HG03354 (cell line): ENCODE measurements around the gene MYB.
A peak's percentile ranks its signal among the peaks of the same experiment; 100 is the strongest.

Source experiments
- ATAC-seq: cut with Tn5 transposase; IDR thresholded peaks from one replicate; pipeline ENCODE4 v1.9.1; 2021; ENCODE audit warnings: mild to moderate bottlenecking; ENCODE audit not compliant: unreplicated experiment, poor library complexity, severe bottlenecking

The MYB gene

DNA sequence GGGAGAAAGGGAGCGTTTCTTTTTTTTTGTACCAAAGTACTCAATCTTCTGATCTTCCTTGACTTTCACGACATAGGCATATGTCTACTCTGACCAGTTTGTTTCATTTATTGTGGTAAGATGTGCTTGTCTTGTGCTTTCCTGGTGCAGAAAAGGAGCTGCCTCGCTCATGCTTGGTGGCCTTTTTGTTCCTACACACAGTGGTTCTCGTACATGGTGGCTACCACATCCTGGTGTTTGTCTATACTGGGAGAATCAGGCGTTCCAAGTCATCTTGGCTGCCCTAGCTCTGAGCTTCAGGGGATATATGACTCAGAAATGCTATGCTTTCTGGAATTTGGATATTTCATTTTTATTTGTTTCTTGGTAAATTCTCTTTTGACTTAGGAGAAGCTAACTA, 31.8 kb downstream of the MYB start:
- no peak for ATAC-seq

DNA sequence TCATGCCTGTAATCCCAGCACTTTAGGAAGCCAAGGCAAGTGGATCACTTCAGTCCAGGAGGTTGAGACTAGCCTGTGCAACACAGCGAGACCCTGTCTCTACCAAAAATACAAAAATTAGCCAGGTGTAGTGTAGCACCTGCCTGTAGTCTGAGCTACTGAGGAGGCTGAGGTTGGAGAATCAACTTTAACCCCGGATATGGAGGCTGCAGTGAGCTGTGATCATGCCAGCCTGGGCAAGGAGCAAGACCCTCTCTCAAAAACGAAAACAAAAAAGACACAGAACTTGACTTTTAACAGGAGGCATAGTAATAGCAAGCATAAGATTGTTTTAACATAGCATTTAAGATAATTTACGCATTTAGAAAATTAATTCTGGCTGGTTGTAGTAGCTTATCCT, 32.5 kb downstream of the MYB start:
- ATAC-seq, result no peak

DNA sequence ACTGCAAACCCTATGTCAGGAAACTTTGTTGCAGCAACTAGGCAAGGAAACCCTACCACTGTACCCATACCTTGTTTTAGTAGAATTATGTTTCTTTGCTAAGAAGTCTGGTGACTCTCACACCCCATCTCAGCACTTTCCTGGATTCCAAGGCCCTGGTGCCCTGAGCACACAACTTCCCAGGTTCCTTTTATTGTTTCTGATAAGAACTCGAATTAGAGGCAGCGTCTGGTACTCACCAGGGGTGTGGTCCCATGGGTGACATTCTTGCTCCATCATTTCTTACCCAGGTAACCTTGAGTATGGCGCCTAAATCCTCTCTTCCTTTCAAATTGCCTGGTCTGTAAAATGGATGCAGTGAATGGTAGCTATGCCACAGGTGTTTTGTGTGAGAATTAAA, 34.1 kb downstream of the MYB start:
- no peak for ATAC-seq

DNA sequence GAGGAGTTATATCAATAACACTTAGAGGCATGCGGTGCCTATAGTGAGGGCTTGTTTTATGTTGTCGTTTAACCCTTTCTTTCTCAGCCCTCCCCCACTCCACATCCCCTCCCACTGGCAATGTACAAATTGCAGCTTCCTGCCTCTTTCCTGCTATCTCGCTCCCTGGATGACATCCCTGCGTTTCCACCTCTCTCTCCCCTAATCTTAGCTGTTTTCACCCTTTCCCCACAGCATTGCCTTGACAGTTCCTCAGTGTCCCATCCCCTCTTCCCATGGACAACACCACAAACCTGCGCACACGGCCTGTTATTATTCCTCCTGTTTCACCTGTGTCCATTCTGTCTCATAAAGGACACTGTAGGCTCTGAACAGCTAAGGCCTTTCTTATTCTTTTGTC, 34.5 kb downstream of the MYB start:
- ATAC-seq, result no peak

DNA sequence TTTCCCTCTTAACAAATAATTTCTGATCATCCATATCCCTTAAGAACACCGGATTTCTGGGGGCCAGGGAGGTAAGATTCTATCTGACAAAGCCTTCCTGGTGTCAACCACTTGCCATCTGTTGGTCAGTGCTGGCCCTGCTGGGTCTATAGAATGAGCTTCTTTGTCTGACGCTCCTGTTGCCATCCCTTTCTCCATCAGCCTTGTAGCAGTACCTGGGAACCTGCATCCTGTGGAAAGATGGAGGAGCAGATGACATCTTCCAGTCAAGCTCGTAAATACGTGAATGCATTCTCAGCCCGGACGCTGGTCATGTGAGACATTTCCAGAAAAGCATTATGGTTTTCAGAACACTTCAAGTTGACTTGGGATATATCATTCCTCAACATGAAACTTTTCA, 36.6 kb downstream of the MYB start:
- no peak for ATAC-seq

DNA sequence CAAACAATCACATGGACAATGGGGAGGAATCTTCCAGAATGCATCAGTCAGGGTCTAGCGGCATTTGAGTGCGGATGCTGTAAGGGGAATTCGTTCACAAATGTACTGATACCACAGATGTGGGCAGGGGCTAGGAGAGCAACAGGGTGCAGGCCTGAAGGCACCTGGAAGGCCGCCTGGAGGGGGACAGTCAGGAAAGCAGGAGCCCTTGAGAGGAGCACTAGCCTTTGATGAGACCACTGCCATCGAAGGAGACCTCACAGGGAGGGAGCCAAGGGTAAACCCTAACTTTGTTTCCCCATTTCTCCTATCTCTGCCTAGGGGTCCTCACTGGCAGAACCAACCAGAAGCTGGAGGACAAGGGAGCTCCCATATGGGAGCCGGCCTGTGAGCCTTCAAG, 38.2 kb downstream of the MYB start:
- ATAC-seq, result no peak

DNA sequence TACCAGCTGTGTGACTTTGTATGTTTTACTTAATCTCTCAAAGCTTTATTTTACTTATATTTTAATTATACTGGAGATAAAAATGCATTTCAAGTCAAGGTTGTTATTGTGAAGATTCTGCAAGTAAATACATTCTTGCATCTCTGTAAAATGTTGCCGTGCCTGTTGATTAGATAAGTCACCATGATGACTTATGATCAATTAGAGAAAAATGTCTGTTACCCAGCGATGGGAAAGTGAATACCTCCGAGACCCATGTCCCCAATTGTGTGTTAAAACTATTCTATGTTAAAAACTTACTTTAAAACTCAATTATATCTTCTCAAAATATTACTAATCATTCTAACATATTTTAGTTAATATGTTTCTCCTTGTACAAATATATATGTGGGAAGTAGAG, 39.9 kb downstream of the MYB start:
- no peak for ATAC-seq

DNA sequence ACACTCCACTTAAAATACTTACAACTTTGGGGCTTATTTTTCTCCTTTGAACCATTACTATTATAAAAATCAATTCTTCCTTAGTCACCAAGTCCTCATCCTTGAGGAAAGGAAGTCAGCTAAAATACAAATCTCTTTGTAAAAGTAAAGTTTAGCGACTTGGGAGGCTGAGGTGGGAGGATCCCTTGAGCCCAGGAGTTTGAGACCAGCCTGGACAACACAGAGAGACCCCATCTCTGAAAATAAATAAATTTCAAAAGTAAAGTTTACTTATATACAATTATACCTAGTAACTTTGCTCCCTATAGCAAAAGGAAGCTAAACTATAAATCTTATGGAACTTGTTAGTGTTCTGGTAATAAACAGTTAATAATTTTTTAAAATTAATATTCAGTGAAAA, 40.4 kb downstream of the MYB start:
- ATAC-seq, result no peak

DNA sequence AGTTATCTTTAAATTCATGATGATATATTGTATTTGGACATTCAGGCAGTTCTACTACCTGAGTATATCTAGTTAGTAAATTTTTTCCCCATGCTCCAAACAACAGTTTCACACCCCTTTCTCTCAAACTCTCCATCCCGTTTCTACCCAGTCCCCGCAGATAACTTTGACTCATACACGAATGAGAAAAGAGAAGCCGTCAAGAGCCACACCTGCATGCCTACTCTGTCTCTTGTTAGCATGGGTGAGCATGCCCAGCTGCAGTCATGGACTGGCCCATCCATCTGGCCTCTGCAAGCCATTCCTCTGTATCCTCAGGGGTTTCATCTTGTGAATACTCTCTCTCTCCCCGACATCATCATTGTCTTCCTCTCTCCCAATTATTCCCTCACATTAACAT, 41.5 kb downstream of the MYB start:
- no peak for ATAC-seq

DNA sequence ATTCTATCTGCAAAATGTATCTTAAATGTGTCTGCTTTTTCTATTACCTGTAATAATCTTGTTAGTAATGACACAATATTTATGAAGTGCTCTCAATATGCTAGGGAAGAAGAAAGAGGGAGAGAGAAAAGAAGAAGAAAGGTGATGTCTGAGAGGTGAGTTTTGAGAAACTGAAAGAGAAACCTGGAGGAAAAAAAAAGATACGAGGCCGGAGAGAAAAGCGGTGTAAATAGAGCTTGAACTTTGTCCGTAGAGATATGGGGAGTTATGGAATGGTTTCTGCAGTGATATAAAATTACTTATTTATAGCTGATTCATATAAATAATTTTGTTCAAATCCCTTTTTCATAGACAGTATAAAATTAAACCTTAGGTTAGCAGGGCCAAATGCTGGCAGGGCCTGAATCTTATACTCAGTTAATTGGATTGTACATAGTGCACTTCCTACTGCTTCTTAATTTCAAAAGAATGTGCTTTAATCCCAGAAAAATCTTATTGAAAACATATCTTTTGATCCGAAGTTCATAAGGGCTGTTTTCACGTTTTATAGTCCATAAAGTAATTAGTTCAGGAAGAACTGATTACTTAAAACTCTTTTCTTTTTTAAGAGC, 43.0 kb downstream of the MYB start:
- ATAC-seq, result no peak

DNA sequence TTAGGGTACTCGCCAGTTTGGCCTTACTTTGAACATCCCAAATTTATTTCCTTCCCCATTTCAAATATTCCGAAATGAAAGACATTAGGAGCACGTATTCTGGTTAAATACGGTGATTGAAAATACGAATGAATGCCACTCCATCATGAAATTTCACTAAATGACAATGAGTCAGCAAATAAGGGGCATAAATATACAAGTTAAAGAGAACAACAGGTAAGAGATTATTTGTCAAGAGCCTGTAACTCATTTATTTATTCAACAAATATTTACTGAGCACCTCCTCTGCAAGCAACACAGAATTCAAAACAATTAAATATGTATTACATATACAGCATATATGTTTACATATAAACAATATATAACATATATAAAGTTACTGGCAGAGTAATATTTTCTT, 44.8 kb downstream of the MYB start:
- ATAC-seq, result no peak

DNA sequence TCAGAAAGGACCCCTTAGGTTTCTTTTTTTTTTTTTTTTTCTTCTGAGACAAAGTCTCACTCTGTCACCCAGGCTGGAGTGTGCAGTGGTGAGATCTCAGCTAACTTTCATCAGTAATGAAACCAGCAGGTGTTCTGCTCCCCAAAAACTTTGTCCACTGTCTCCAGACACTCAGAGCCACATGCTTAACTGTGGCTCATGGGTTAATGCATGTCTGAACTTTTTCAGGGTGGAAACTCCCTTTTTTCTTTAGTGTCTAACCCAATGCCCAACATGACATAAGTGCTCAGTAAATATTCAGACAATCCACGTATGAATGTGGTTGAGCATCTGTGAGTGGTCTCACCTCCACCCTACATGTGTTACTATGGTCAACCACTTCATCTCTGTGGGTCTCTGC, 45.4 kb downstream of the MYB start:
- peak; percentile 72 for ATAC-seq

DNA sequence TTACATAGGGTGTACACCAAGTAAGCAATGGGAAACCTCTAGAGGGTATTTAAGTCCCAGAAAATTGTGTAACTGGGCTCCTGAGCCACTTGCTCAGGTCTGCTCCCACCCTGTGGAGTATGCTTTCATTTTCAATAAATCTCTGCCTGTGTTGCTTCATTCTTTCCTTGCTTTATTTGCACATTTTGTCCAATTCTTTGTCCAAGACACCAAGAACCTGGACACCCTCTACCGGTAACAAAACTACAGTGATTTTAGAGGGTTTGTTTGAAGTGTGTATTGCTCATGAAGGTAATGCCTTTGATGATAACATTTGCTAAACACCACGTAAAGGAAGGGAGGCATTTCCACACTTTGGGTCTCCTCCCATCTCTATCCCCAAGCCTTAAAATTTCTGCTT, 46.2 kb downstream of the MYB start:
- ATAC-seq, result no peak

DNA sequence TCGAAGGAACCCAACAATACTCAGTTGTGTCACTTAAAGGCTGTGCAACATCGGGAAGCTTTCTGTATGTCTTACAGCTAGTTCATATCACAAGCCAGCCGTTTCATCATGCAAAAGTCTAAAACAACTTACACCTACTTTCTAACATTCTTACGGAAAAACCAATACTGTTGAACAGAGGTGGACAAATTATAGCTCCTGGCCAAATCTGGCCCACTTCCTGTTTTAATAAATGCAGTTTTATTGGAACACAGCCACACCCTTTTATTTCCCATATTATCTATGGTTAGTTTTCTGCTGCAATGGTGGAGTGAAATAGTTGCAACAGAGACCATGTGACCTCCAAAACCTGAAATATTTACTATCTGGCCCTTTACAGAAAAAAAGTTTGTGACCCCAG, 46.6 kb downstream of the MYB start:
- ATAC-seq, result no peak

DNA sequence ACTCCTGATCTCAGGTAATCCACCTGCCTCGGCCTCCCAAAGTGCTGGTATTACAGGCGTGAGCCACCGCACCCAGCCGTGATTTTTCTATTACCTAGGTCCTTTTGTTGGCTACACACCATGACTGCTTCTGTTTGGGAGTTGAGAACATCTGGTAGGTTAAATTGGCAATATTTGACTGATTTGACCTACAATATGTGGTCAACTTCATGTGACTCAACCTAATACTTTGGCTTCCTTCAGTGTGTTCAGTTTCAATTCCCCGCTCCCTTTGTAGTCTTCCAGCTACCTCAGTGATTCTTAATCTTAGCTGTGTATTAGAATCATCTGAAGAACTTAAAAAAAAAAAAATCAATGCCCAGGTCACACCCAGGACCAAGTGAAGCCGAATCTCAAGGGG, 47.4 kb downstream of the MYB start:
- ATAC-seq, result peak; percentile 44

DNA sequence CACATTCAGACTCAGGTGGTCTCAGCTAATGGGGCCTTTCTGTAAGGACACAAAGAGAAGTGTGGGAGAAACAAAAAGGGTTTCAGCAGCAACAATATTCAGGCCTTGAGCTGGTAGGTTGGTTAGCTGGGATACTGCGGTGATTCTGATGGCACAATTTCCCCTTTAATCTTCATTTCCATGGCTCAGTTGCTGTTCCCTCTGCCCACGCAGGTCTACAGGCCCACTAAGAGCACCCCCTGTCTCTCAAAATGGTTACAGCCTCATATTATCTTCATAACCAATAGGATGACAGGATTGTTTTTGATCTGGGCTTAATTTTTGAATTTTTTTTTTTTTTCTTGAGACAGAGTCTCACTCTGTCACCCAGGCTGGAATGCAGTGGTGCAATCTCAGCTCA, 48.9 kb downstream of the MYB start:
- no peak for ATAC-seq

DNA sequence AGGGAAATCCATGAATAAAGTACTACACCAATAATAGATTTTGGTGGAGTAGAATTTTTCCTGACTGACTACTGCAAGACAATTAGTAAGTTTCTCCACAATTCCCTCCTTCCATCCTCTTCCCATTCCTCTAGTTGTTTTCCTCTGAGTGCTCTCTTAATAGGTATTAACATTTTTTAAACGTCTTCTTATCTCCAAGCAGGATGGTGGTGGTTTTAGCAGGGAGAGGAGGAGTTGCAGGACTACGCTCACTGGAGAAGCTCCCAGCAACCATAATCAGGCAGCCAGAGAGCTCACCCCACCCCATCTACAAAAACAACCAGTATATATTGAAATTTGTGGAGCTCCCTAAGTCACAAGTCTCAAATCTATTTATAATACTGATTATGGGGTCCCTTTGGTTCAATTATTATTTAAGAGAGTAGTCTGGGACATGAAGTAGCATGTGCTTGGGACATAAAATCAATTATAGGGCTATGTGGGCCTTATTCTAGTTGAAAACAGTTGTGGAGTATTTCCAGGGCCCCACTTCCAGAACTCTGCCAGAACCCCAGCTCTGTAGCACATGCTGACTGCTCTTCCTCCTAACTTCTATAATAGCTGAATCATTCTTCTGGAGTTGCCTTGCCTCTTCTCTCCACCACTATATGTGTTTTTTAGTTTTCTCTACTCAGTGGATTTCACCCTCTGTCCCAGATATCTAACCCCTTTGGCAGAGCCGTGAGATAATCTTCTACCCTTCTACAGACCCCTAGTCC, 49.8 kb downstream of the MYB start:
- no peak for ATAC-seq

DNA sequence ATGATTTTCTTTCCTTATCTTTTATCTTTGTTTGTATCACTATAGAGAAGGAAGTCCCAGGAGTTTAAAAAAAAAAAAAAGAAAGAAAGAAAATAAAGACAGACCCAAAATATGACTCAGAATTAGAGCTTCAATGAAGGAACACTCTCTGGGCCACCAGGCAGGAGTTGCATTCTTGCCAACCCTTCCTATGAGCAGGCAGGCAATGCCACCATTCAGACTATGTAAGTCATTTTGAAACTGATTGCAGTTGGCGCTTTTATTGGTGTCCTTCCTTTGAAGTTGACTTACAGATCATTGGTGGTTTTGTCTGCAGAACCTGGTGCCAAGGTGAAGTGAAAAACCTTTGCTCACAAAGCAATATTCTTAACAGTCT, 50.3 kb downstream of the MYB start:
- no peak for ATAC-seq

DNA sequence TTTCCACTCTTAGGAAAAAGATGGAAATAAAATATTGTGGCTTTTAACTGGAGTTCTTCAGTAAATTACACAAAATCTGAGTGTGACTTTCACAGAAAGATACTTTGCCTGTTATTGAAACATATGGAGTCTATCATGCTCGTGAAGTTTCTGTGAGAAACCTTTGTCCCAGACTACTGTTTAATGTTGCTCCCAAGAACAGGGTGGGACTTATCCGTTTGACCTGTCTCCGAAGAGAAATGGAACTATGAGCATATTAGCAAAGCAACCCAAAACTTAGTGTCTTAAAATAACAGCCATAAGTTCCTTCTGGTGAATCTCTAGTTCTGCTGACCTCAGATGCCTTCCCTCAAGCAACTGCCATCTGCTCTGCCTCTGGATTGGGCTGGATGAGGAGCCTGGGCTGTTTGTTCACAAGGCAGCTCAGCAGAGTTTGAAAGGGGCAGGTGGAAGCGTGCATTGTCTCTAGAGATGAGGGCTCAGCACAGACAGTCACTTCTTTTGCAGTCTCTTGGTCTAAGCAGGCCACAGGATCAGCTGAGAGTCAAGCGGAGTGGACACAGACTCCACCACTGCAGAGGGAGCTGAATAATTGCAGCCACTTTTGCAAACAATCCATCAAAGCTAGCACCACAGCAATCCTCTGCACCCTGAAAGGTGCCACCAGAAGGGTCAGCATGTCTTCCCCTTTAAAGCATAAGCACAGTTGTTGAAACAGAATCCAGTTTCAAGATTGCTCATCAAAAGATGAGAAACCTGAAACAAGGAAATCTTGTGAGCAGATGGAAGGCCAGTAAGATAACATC, 52.8 kb downstream of the MYB start:
- peak; percentile 62 for ATAC-seq

DNA sequence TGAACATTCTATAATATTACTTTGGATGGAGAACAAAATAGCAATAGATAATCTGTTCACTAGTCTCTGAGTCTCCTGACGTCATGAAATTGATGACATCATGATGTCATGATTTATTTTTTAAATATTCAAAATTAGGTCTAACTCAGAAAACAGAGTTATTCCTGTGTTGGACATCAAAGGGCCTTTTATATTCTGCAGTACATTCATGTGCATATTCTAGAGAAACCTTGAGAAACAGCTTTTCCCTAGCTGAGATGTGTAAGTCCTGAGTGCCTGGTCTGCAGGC, 53.3 kb downstream of the MYB start:
- ATAC-seq, result no peak

DNA sequence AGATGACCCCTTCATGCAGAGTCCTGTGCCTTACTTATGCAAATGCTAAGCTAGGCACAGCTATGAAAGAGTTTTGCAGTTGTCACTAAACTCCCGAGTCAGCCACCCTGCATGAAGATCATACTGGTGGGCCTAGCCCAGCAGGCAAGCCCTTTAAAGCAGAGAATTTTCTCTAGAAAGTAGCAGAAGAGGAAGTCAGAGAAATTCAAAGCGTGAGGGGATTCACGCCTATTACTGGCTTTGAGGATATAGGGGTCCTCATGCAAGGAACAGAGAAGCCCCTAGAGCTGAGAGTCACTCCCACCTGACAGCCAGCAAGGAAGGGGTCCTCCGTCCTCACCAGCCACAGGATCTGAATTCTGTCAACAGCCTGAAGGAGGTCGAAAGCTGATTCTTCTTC, 54.6 kb downstream of the MYB start:
- ATAC-seq, result no peak
